HCT116 (cell line): Measurements from ENCODE around the gene ERC1. TPM values are rescaled to one million over a fixed set of nuclear protein-coding genes. Genes with fewer than 3 reads are reported as not detected.

Experiments
- ATAC-seq: fragments of 200-7000 bp; cut with Tn5 transposase; 2 replicates; pipeline ENCODE4 v1.9.1; 2020; ENCODE audit warnings: mild to moderate bottlenecking, moderate library complexity
- BruUV-seq: library from RNA; stranded (reverse); fragments of 400-500 nt; replicated peaks from 2 replicates; lab custom pipeline; 2021; lab: Mats Ljungman, UMichigan
- CTCF ChIA-PET: fragments of 300-600 bp; sonication (Branson Sonifier 250); formaldehyde crosslinking; loops from one replicate; lab custom pipeline; 2021; ENCODE audit warnings: antibody characterized with exemption; lab: Charles Lee
- POLR2A ChIA-PET: fragments of 300-600, 350-600 bp; sonication (Branson Sonifier 250); formaldehyde crosslinking; loops from one replicate; lab custom pipeline; 2021; ENCODE audit warnings: antibody characterized with exemption; lab: Charles Lee
- RAD21 ChIA-PET, 2 experiments: fragments of 300-600 bp; sonication (Branson Sonifier 250); formaldehyde crosslinking; loops; one replicate each; lab custom pipeline; 2023; ENCODE audit warnings: low total read pairs in 2 of 2; ENCODE audit not compliant: uncharacterized antibody in 2 of 2, unreplicated experiment in 2 of 2, low non-redundant PET in 1 of 2; lab: Charles Lee
- DNase-seq: peaks from one replicate; pipeline ENCODE4 v3.0.0-alpha.2; 2010; ENCODE audit warnings: low read depth, low spot score
- H2AFZ ChIP-seq: fragments of 200-600 bp; shearing (Covaris generic), sonication (generic); 2 replicates; pipeline ENCODE4 v1.6.1; 2017; ENCODE audit warnings: low read depth, mixed run types, mixed read lengths, antibody characterized with exemption, low read length; ENCODE audit not compliant: poor library complexity, severe bottlenecking
- H3K27ac ChIP-seq: 2 replicates; pipeline ENCODE4 v1.5.1; 2012; ENCODE audit warnings: low read depth, low read length
- H3K27me3 ChIP-seq: fragments of 200-600 bp; sonication (generic); 2 replicates; pipeline ENCODE4 v1.6.1; 2016; ENCODE audit warnings: mixed run types, low read length, mixed read lengths; ENCODE audit not compliant: insufficient read depth
- H3K36me3 ChIP-seq, 2 experiments: fragments of 200-500 bp in 1 of 2; fragments of 200-600 bp in 1 of 2; sonication (Bioruptor generic) in 1 of 2; sonication (generic) in 1 of 2; 2 replicates each; pipeline versions ENCODE4 v1.5.1 to v1.6.1; 2014 to 2016; ENCODE audit warnings: low read length in 2 of 2, inconsistent platforms in 1 of 2, mixed read lengths in 1 of 2, mixed run types in 1 of 2; ENCODE audit not compliant: insufficient read depth in 2 of 2, control insufficient read depth in 1 of 2
- H3K4me1 ChIP-seq, 2 experiments: fragments of 200-600 bp in 1 of 2; sonication (generic) in 1 of 2; 2 replicates each; pipeline versions ENCODE4 v1.5.1 to v1.6.1; 2012 to 2017; ENCODE audit warnings: low read length in 2 of 2, inconsistent platforms in 1 of 2, mild to moderate bottlenecking in 1 of 2, mixed read lengths in 1 of 2, mixed run types in 1 of 2, moderate library complexity in 1 of 2; ENCODE audit not compliant: insufficient read depth in 2 of 2, control insufficient read depth in 1 of 2
- H3K4me2 ChIP-seq: fragments of 200-600 bp; sonication (generic); 2 replicates; pipeline ENCODE4 v1.6.1; 2017; ENCODE audit warnings: mixed run types, low read length, mixed read lengths
- H3K4me3 ChIP-seq, 2 experiments: fragments of 200-600 bp in 1 of 2; sonication (generic) in 1 of 2; replicated peaks in 1 of 2; 2 replicates each; pipeline ENCODE4 v1.5.1; 2011 to 2016; ENCODE audit warnings: low read length in 2 of 2, control low read depth in 1 of 2, low read depth in 1 of 2, mild to moderate bottlenecking in 1 of 2, mixed read lengths in 1 of 2, mixed run types in 1 of 2
- H3K79me2 ChIP-seq: fragments of 200-600 bp; sonication (generic); 2 replicates; pipeline ENCODE4 v1.6.1; 2017; ENCODE audit warnings: mild to moderate bottlenecking, mixed run types, low read length, moderate library complexity, mixed read lengths; ENCODE audit not compliant: insufficient read depth
- H3K9ac ChIP-seq: fragments of 200-600 bp; sonication (generic); 2 replicates; pipeline ENCODE4 v1.6.1; 2016; ENCODE audit warnings: low read length, mixed read lengths
- H3K9me2 ChIP-seq: fragments of 200-600 bp; sonication (generic), shearing (Covaris generic); 2 replicates; pipeline ENCODE4 v1.6.1; 2017; ENCODE audit warnings: mixed run types, mild to moderate bottlenecking, moderate library complexity; ENCODE audit not compliant: insufficient read depth
- H3K9me3 ChIP-seq, 2 experiments: fragments of 200-500 bp in 1 of 2; fragments of 200-600 bp in 1 of 2; sonication (Bioruptor generic) in 1 of 2; sonication (generic) in 1 of 2; 2 replicates each; pipeline ENCODE4 v1.6.1; 2014 to 2017; ENCODE audit warnings: low read length in 2 of 2, mixed read lengths in 2 of 2, inconsistent platforms in 1 of 2, low read depth in 1 of 2, mild to moderate bottlenecking in 1 of 2, mixed run types in 1 of 2, moderate library complexity in 1 of 2; ENCODE audit not compliant: control insufficient read depth in 1 of 2, insufficient read depth in 1 of 2
- H4K20me1 ChIP-seq: fragments of 200-600 bp; sonication (generic), shearing (Covaris generic); 2 replicates; pipeline ENCODE4 v1.6.1; 2017; ENCODE audit warnings: mixed run types, mild to moderate bottlenecking, moderate library complexity; ENCODE audit not compliant: insufficient read depth
- CBX3 ChIP-seq: IDR thresholded peaks from 2 replicates; pipeline ENCODE4 v1.6.1; 2012; ENCODE audit warnings: low read depth
- EGR1 ChIP-seq: IDR thresholded peaks from 2 replicates; pipeline ENCODE4 v1.6.1; 2012; ENCODE audit warnings: low read depth
- EZH2phosphoT487 ChIP-seq: fragments of 200-600 bp; IDR thresholded peaks from 2 replicates; pipeline ENCODE4 v1.6.1; 2018; ENCODE audit warnings: antibody characterized with exemption, borderline replicate concordance
- MAX ChIP-seq: IDR thresholded peaks from 2 replicates; pipeline ENCODE4 v1.6.1; 2012
- POLR2A ChIP-seq: IDR thresholded peaks from 2 replicates; pipeline ENCODE4 v1.7.0; 2011; ENCODE audit warnings: borderline replicate concordance; ENCODE audit not compliant: insufficient read depth, insufficient read length; ENCODE audit errors: extremely low read depth
- REST ChIP-seq: IDR thresholded peaks from 2 replicates; pipeline ENCODE4 v1.6.1; 2012; ENCODE audit warnings: low read depth
- SP1 ChIP-seq: IDR thresholded peaks from 2 replicates; pipeline ENCODE4 v1.6.1; 2012; ENCODE audit warnings: low read depth
- intact Hi-C: fragments of 100-400 bp; cut with micrococcal nuclease; formaldehyde crosslinking; loops from 2 replicates; pipeline ENCODE4 v1.10.0; 2022
- total RNA-seq: library from RNA; stranded (reverse); gene quantifications from one replicate; pipeline ENCODE4 v1.2.1, GENCODE V29; 2021; ENCODE audit not compliant: unreplicated experiment

Gene ERC1
- total RNA-seq, 1 experiment from 2014 or later: 41.9 TPM

- ATAC-seq (no peak), DNase-seq (no peak)
- Histone ChIP-seq H3K4me3 (no peak overlapping the region), H2AFZ (no peak overlapping the region), H3K79me2 (no peaks in the 10 kb centered on the region), H4K20me1 (no peaks in the 10 kb centered on the region), H3K9ac (no peak overlapping the region), H3K9me2 (no peaks in the 10 kb centered on the region), H3K9me3 (no peaks in the 10 kb centered on the region), H3K4me2 (no peak overlapping the region), H3K4me1 (no peaks in the 10 kb centered on the region), H3K27ac (no peak overlapping the region), H3K27me3 (no peaks in the 10 kb centered on the region), H3K36me3 (no peaks in the 10 kb centered on the region)
- intact Hi-C loops: no loop called here
- RAD21 ChIA-PET: no interaction called here
- BruUV-seq: no TSS peak
- CTCF ChIA-PET: no interaction called here
- TF ChIP-seq REST (no peak), CBX3 (no peak), EZH2phosphoT487 (no peak), POLR2A (no peak), EGR1 (no peak), MAX (no peak), SP1 (no peak)
- POLR2A ChIA-PET: no interaction called here
Observed at GRCh38 chr12:1429980-1430379, 439.0 kb downstream of the ERC1 start.
